22Rv1 (cell line): ENCODE measurements around the gene KLHL1.

Experiments used
- CTCF ChIP-seq: fragments of 450-650 bp; IDR thresholded peaks from 2 replicates; pipeline ENCODE4 v1.5.1; 2017; ENCODE audit warnings: mild to moderate bottlenecking
- ZFX ChIP-seq: fragments of 450-650 bp; IDR thresholded peaks from 2 replicates; pipeline ENCODE4 v1.6.1; 2017; ENCODE audit warnings: antibody characterized with exemption, borderline replicate concordance

DNA sequence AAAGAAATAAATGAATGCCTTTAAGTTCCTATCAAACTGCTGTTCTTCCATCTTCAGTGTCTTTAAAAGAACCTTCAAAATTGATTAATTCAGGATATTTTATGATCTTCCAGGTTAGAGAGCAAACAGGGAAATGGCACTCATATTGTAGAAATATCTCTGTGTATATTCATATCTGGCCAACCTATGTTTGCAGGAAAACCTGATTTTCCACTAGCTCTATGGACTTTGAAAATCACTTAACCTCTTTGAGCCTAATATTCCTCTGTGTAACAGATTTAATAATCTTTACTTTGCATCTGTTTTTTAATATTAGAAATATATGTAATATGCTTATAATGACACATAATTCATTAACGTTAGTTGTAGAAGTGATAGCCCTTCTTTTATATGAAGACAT is 228.3 kb downstream of the KLHL1 start:
- TF ChIP-seq CTCF = no peak
- TF ChIP-seq ZFX = no peak
